Ramos (cell line): Measurements from ENCODE around the gene TMEM169.

Source experiments
- in situ Hi-C: fragments of 300-500 bp; cut with MboI; formaldehyde crosslinking; loops from one replicate; pipeline ENCODE4 v1.14.3; 2022; ENCODE audit warnings: low sequenced_read_pairs; ENCODE audit not compliant: unreplicated experiment

TMEM169 gene, protein sequence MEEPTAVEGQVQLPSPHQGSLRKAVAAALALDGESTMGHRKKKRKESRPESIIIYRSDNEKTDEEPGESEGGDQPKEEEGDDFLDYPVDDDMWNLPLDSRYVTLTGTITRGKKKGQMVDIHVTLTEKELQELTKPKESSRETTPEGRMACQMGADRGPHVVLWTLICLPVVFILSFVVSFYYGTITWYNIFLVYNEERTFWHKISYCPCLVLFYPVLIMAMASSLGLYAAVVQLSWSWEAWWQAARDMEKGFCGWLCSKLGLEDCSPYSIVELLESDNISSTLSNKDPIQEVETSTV

GRCh38 chr2:216081487-216082116 lies at the start of gene TMEM169, which contains the start of gene PECR:
TMEM169 (plus strand) TSS chr2:216081919; CDS start chr2:216095964, 14,045 bp downstream.
PECR (minus strand) TSS chr2:216081809; CDS start chr2:216081741, 68 bp downstream.
- in situ Hi-C loops = no loop called here

GRCh38 chr2:216031960-216032689 lies 49.6 kb upstream of the TMEM169 start:
- in situ Hi-C loops = loop anchor here (10.0 kb wide), 1 partner anchor 633 kb away; no protein-coding TSS in a partner anchor

- in situ Hi-C loops = loop anchor here (10.0 kb wide), 1 partner anchor 631 kb away; no protein-coding TSS in a partner anchor
Observed at GRCh38 chr2:216033403-216033802, 48.3 kb upstream of the TMEM169 start.

GRCh38 chr2:216034065-216034464 lies 47.7 kb upstream of the TMEM169 start:
- in situ Hi-C loops = loop anchor here (10.0 kb wide), 1 partner anchor 631 kb away; no protein-coding TSS in a partner anchor

DNA sequence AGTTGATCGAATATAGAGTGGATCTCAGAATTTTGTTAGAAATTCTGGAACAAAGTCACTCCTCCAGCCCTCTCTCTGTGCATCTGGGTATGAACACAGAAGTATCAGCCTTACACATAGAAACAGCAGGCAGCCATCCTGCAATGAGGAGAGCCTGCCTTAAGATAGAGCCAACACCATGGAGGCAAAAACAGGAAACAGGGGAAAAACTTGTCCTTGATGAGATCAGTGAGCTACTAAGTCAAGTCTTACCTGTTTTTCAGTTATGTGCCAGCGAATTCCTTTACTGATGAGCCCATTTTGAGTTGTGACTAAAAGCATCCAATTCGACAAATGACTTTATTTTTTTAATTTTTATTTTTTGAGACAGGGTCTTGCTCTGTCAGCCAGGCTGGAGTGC lies 41.8 kb upstream of the TMEM169 start:
- in situ Hi-C loops = loop anchor here (10.0 kb wide), 1 partner anchor 625 kb away; no protein-coding TSS in a partner anchor

DNA sequence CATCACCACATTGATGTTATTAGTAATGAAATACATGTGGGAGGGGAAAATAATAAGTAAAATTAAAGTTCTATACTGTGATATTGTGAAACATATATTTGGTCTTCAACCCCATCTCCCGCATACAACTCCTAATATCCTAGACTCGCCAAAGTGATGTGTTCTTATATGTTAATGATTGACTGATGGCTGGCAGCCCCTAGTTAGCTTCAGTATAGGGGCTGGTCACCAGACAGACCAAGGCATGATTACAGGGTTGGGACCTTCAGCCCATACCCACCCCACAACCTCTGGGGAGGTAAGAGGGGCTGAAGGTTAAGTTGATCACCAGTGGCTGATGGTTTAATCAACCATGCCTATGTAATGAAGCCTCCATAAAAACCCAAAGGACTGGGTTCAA lies 40.3 kb upstream of the TMEM169 start:
- in situ Hi-C loops = no loop called here

DNA sequence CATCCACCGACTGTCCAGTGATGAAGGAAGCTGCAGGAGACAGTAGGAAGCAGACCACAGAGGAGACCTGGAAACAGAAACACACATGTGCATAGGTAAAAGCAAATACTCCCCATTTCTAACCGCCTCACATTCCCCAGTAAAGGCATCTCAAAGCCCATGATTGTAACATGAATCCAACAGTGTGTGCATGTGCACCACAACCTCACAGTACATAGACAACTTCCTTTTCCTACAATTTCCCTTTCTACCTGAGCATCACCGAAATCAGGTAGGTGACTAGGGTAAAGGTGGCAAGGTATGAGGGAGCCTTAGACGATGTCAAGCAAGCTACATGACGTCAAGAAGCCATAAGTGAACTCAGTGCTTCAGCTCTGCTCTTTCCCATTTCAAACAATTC lies 37.8 kb upstream of the TMEM169 start:
- in situ Hi-C loops = no loop called here

DNA sequence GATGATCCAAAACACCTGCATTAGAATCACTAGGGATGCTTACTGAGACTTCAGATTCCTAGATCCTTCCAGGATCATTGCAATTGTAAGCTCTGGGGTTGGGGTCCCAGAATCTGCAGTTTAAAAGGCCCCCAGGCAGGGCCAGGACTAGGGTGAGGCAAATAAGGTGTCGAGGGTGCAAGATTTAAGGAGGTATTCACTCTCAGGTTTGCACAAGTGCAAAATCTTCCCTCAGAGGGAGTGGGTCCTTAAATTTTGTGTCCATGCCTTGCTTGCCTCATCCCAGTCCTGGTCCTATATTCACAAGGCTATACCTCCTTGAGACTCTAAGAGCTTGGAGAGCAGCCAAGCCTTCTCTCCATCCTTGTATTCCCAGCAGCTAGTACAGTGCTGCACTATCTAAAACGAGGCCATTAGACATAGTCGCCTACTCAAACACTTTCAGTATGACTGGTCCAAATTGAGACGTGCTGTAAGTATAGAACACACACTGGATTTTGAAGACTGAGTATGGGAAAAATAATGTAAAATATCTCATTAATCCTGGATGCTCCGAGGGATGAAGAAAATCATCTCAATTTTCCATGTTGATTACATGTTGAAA lies 36.7 kb upstream of the TMEM169 start:
- in situ Hi-C loops = no loop called here

DNA sequence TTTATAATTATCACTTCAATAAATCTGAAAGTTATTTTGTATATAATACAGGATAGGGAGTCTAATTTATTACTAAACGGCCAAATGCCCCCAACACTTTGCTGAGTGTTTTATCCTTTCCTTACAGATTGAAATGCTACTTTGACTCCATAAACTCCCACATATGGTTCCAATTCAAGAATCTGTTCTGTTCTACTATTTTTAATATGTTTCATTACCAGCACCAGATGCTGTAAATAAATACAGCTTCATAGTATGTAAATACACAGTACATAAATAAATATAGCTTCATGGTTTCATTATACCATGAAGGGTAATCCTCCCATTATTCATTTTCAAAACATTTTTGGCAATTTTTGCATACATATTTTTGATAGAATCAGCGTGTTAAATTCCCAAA lies 34.3 kb upstream of the TMEM169 start:
- in situ Hi-C loops = no loop called here

- in situ Hi-C loops = no loop called here
Observed at GRCh38 chr2:216049452-216049851, 32.3 kb upstream of the TMEM169 start.

DNA sequence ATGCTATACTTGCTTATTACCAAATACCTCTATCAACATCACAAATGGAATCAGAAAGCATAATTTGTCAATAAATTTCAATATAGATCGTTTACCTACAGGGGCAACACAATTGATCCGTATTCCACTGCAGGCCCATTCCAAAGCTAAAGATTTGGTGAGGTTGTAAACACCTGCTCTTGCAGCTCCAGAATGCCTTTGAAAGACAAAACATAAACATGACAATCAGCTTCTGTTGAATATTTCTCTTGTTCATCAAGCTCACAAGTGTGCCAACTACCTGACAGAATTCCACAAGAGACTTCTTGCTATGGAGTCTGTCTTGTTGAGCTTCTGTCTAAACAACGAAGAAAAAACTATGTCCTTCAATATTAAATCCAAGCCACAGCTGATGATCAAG lies 30.4 kb upstream of the TMEM169 start:
- in situ Hi-C loops = no loop called here

DNA sequence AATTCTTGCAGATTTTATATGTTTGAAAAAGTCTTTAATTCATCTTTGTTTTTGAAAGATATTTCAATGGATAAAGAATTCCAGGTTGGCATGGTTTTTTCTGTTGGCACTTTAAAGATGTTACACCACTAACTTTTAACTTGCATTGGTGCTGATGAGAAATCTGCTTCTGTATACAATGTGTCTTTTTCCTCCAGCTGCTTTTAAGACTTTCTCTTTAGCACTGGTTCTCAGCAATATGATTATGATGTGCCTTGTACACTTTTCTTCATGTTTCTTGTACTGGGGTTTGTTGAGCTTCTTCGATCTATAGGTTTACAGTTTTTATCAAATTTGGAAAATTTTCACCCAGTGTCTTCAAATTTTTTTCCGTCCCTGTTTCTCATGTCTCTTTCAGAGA lies 29.3 kb upstream of the TMEM169 start:
- in situ Hi-C loops = no loop called here

GRCh38 chr2:216055680-216056079 lies 26.0 kb upstream of the TMEM169 start:
- in situ Hi-C loops = no loop called here

DNA sequence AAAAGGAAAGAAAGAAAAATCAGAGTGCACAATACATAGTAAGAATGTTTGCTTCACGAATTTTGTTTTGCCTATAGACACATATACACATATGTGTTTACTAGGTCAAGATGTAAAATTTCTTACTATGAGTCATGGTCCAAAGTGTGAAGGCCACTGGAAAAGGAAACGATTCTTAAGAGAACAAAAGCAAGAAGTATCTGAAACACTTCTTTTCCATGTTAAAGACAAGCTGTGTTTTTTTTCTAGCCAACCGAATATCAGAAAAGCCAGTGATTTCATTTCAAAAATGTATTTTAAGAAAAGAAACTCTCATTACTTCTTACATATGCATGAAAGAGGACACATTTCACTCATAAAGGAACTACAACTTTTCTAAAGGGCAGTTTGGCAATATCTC lies 25.0 kb upstream of the TMEM169 start:
- in situ Hi-C loops = no loop called here

DNA sequence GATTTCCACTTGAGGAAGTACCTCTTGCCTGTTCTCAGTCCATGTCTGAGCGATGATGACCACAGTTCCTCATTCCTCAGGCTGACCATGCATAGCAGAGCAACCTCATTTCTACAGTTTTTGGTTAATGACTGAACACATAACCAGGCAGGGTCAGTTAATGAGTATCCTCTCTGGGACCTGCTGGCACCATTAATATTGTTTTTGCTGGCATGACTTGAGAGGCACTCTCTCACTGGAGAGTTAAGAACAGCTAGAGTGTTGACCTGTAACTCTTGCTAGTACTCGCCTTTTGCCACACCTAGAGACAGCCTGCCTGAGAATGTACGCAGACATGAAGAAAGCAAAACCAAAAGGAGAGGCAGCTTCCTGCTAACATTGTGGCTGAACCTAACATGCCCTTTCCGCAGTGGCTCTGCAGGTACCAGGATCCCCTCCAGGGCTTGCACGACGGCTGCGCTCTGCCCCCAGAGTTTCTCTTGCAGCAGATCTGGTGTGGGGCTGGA lies 24.0 kb upstream of the TMEM169 start:
- in situ Hi-C loops = no loop called here

DNA sequence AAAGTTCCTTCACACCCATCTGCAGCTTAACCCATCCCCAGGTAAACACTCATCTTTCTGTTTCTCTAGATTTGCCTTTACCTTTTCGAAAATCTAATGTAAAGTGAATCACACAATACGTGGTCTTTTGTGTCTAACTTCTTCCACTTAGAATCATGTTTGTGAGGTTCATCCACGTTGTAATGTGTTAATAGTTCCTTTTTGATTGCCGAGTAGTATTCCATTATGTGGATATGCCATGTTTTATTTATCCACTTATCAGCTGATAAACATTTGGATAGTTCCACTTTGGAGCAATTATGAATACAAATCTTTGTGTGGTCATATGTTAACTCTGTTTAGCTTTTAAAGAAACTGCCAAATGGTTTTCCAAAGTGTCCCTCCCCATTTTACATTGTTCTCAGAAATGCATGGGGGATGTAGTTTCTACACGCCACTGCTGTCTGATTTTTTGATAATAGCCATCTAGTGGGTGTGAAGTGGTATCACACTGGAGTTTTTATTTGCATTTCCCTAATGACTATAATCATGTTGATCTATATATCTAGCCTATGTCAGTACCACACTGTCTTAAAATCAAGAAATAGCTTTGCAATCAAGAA lies 22.4 kb upstream of the TMEM169 start:
- in situ Hi-C loops = no loop called here

DNA sequence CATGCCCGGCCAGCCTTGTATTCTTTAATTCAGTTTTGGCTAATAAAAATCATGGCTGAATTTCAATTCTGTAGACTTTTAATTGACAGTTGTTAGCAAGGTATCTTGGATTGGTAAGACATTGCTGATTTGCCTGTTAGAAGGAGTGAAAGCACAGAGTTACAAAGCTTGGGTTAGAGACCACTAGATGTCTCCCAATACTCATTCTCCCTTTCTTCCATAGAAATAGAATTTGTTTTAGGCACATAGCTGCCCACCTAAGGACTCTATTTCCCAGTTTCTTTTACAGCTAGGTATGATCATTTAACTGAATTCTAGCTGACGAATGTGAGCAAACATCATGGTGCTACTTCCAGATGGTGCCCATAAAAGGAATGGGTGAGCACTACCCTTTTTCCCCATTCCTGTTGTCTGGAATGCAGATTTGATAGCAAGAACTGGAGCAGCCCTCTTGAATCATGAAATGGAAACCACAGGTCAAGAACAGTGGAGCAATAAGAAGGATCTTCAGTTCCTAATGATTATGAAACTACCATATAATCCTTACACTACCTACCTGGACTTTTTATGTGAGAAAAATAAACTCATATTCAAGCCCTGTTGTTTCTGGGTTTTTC lies 17.6 kb upstream of the TMEM169 start:
- in situ Hi-C loops = no loop called here

DNA sequence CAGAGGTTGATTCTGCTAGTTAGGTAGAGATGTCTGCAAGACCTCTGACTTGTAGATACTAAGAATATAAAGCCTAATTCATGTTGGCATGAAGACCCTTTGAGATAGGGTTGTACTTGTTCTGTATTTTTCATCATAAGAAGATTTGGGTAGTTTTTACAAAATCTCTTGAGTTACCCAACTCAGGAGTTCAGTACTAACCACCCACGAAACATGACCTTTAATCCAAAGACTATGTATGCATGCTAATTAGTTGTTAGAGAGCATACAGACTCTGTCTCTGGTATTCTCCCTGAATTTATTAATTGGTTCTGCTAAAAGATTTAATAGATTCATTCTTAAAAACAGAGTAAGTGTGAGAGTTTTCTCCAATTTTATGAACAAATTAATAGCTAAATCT lies 17.1 kb upstream of the TMEM169 start:
- in situ Hi-C loops = no loop called here

DNA sequence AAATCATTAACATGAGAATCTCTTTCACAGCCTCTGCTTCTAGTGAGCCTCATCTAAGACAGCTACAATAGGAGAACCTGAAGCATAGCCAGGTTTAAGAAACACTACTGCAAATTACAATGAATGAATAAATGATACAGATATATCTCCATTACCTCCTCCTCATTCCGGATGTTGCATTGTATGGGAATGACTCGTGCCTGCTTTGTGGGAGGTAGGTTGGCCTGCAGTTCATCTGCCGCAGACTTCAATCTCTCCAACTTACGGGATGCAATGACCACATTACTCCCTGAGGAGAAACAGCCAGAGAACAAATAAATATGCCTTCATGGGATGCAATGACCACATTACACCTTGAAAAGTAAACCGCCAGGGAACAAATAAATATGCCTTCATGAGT lies 15.5 kb upstream of the TMEM169 start:
- in situ Hi-C loops = no loop called here

GRCh38 chr2:216069028-216069427 lies 12.7 kb upstream of the TMEM169 start:
- in situ Hi-C loops = no loop called here
